SKM-1 (cell line): ENCODE measurements around the gene FA2H.
"Not testable (repeated sequence)": the region's sequence is repeated elsewhere in the genome, so short reads cannot be mapped to it uniquely, and the experiment has no call there.

Source experiments
- DNase-seq: peaks from one replicate; lab custom pipeline; 2025; ENCODE audit not compliant: unreplicated experiment; lab: John Stamatoyannopoulos, UW

FA2H gene, protein sequence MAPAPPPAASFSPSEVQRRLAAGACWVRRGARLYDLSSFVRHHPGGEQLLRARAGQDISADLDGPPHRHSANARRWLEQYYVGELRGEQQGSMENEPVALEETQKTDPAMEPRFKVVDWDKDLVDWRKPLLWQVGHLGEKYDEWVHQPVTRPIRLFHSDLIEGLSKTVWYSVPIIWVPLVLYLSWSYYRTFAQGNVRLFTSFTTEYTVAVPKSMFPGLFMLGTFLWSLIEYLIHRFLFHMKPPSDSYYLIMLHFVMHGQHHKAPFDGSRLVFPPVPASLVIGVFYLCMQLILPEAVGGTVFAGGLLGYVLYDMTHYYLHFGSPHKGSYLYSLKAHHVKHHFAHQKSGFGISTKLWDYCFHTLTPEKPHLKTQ

GRCh38 chr16:74774223-74775139, at the start of gene FA2H:
FA2H (minus strand) TSS chr16:74774820; CDS start chr16:74774755, 65 bp downstream.
- DNase-seq = no peak

- DNase-seq = no peak
These were observed 43.2 kb upstream of the FA2H start for GRCh38 chr16:74817851-74818250.

DNA sequence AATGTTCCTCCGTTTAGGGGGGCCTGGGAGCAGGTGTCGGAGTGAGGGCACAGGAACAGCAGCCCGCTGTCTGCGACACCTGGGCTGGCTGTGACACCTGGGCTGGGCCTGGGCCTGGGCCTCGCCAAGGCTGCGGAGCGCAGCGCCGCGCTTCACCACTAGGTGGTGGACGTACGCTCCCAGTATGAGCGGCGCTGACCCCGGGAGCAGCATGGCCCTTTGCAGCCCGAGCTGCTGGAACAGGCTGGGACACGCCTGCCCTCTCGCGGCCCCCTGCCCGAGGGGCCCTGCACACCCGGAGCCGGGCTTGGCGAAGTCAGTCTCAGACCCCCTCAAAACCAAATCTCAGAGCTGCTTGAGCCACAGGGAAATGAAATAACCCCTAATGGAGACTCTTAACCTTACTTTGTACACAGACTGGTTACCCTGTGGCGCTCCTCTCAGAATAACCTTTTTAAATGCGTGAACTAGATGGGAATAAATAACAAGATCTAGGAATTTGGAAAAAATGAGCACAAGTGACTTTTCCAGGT, 38.6 kb upstream of the FA2H start:
- peak; percentile 42 for DNase-seq

GRCh38 chr16:74811911-74812310, 37.3 kb upstream of the FA2H start:
- no peak for DNase-seq

DNA sequence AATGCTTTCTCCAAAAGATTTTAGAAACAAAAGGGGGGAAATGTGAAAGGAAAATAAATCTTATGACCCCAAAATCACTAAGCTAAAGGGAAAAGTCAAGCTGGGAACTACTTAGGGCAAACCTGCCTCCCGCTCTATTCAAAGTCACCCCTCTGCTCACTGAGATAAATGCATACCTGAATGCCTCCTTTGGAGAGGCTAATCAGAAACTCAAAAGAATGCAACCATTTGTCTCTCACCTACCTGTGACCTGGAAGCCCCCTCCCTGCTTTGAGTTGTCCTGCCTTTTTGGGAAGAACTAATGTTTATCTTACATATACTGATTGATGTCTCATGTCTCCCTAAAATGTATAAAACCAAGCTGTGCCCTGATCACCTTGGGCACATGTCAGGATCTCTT, 36.6 kb upstream of the FA2H start:
- not testable (repeated sequence) for DNase-seq

DNA sequence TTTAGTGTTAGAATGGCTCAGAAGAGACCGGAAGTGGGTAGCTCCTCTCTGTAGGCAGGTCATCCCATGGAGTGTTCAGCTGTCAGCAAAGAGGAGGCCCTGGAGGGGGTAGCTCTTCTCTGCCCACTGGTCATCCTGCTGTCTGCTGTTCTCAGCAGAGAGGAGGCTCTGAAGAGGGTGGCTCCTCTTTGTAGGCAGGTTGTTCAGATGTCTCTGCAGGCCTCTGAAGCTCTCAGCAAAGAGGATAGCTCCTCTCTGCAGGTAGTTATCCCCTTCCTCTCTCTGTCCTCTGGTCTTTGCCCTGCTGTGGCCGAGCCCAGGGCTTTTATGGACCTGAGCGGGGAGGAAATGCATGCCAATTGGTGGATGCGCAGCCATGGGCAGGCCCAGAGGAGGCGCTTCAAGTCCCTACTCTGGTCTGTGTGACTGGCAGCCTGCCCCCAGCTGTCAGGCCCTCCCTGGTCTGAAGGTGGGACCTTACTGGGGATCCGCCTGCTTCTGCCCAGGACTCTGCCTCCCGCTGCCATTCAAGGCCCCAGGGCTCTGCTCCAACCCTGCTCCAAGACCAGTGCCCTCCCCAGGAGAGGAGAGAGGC, 32.5 kb upstream of the FA2H start:
- no peak for DNase-seq

DNA sequence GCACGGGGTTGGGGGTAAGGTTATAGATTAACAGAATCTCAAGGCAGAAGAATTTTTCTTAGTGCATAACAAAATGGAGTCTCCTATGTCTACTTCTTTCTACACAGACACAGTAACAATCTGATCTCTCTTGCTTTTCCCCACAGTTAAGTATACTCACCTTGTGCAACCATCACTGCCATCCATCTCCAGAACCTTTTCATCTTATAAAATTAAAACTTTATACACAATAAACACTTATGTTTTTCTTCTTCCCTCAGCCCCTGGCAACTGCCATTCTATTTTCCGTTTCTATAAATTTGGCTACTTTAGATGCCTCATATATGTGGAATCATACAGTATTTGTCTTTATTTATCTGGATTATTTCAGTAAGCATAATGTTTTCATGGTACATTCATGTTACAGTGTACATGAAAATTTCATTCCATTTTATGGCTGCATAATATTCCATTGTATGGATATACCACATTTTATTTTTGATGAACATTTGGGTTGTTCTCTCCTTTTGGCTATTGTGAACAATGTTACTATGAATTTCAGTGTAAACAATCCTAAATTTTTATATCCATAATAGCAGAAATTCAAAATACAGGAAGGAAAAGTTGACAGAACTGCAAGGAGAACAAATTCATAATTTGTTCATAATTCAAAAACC, 25.7 kb upstream of the FA2H start:
- DNase-seq = no peak

- no peak for DNase-seq
These were observed 22.8 kb upstream of the FA2H start for GRCh38 chr16:74797414-74797813.

DNA sequence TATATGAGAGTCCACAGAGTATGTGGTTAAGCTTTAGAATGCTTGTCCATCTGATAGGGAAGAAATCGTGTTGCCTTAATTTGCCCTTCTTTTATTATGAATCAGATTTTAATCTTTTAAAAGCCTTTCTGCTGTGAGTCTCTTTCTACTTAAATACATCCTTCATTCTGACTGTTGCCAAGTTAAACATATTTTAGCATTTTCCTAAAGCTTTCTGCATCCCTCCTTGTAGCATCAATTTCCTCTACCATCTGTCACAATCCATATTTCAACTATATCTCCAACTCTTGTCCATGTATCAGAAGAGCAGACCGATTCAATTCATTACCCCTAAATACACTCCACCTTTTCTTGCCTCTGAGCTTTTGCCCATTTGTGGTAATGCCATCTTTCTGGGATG, 20.5 kb upstream of the FA2H start:
- DNase-seq = no peak

DNA sequence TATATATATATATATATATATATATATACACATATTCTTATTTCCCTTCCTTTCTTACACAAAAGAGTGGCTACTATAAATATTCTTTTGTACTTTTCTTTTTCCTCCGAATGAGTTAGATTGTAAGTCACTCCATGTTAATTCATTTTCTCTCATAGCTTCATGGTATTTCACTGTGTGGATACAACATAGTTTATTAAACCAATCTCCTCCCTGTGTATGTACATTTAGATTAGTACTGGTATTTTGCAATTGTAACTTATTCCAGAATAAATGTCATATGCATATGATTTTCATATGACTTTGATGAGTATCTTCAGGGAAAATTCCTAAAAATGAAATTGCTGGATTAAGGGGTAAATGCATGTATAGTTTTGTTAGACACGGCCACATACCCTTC, 20.0 kb upstream of the FA2H start:
- no peak for DNase-seq

DNA sequence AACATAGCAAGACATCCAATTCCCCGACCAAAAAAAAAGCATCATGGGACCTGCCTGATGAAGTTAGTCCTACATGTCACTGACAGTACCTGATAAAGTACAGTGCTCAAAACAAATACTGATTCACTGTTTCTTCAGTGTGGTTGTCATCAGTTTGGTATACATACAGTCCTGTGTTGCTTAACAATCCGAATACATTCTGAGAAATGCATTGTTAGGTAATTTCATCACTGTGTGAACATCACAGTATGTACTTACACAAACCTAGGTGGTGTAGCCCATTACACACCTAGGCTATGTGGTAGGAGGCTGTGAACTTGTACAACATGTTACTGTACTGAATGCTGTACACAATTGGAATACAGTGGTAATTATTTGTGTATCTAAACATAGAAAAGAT, 19.0 kb upstream of the FA2H start:
- no peak for DNase-seq

- DNase-seq = no peak
These were observed 17.6 kb upstream of the FA2H start for GRCh38 chr16:74792225-74792624.

- not testable (repeated sequence) for DNase-seq
These were observed 17.1 kb upstream of the FA2H start for GRCh38 chr16:74791749-74792148.

- DNase-seq = no peak
These were observed 13.5 kb upstream of the FA2H start for GRCh38 chr16:74788108-74788507.

DNA sequence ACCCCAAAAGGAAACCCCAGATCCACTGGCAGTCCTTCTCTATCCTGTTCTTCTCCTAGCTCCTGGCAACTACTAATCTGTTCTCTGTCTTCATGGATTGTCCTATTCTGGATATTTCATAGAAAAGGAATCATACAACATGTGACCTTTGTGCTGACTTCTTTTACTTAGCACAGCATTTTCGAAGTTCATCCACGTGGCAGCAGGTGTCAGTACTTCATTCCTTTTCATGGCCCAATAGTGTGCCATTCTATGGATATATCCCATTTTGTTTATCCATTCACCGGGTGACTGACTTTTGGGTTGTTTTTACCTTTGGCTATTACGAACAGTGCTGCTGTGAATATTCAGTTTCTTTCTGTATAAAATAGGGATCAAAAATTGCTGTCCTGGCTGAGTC, 10.4 kb upstream of the FA2H start:
- no peak for DNase-seq

DNA sequence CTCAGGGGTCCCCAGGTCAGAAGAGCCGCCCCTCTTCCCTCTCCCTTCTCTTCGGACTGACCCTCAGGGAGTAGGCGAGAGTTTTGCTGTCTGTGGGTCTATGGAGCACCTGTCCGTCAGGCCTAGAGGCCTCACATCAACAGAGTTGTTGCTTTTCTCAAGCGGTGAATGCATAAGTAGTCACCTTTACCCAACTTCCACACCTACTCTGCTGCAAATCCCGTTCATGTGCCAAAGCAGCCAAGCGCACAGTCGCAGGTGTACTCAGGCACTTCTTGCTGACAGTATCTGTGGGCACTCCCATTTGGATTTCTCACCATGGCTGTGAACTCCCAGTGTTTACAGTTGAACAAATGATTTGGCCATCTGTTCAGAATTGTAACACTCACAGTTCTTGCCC, 4.0 kb upstream of the FA2H start:
- DNase-seq = no peak

DNA sequence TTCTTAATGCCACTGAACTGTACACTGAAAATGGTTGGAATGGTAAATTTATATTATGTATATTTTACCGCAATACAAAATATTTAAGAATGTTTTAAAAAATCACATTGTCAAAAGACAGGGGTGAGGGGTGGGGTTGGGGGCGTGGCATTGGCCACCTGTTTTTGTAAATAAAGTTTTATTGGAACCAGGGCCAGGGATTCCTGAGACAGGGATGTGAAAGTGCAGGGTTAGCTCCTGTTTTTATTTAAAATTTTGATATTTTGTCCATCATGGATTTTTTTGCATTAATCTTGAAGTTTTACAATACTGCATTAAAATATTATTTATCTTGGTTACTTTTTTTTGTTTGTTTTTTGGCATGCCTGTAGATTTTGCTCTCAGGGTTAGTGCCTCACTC, 2.3 kb upstream of the FA2H start:
- no peak for DNase-seq

DNA sequence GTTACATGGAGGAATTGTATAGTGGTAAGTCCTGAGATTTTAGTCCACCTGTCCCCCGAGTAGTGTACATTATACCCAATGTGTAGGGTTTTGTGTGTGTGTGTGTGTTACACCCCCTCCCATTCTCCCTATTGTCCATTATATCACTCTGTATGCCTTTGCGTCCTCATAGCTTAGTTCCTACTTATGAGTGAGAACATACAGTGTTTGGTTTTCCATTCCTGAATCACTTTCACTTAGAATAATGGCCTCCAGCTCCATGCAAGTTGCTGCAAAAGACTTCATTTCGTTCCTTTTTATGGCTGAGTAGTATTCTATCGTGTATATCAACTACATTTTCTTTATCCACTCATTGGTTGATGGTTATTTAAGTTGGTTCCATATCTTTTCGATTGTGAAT, 635 bp upstream of the FA2H start:
- no peak for DNase-seq

GRCh38 chr16:74773446-74774222, 986 bp downstream of the FA2H start:
- no peak for DNase-seq

DNA sequence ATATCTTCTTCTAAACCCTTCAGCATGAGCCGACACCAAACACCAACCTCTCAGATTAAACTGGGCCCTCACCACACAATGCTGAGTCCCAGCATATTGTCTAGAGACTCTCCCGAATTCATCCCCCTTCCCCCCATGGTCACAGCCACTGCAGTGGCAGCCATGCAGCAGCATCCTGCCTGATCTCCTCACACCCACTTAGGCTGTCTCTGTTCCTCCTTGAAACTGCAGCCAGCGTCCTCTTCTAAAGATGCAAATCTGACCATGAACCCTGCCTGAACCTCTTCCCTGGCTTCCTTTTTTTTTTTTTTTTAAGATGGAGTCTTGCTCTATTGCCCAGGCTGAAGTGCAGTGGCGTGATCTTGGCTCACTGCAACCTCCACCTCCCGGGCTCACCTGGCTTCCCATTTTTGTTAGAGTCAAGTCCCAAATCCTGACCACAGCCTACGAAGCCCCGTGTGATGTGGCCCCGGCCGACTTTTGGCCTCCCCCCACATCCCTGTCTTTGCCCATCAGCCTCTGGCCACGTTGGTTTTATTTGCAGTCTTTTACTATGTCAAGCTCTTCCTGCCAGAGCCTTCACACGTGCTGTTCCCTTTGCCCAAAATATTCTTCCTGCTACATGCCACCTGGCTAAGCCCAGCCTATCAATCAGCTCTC, 2.8 kb downstream of the FA2H start:
- DNase-seq = no peak
